ENCODE measurements around the gene LAMA2. TPM values are rescaled to one million over a fixed set of nuclear protein-coding genes. Genes with fewer than 3 reads are reported as not detected.

LAMA2 gene
- total RNA-seq, 1 experiment from 2014 or later = 0.02 TPM

GRCh38 chr6:129490521-129491255 lies 607.8 kb downstream of the LAMA2 start:
- H3K27me3 Mint-ChIP-seq (ENCODE audit: insufficient read depth, unreplicated experiment) = no peaks in the 10 kb centered on the region
- CTCF ChIA-PET = no interaction called here
- no peaks in the 10 kb centered on the region for H3K9me3 Mint-ChIP-seq (ENCODE audit: unreplicated experiment)
- Histone ChIP-seq H3K27me3 (replicated peaks; ENCODE audit: control insufficient read depth, insufficient read depth, low read length) (no peaks in the 10 kb centered on the region), H3K36me3 (ENCODE audit: control insufficient read depth, insufficient read depth, low read length) (no peaks in the 10 kb centered on the region), H3K4me3 (ENCODE audit: low read depth, low read length) (no peak overlapping the region), H3K9me3 (no peaks in the 10 kb centered on the region), H3K4me1 (peaks cover 35% of the 10 kb centered on the region)
- intact Hi-C loops (cut with micrococcal nuclease; ENCODE audit: unreplicated experiment) = loop anchor here (10.0 kb wide), 1 partner anchor 524 kb away; the partner anchor contains the start of gene L3MBTL3
- TF ChIP-seq CTCF (IDR thresholded peaks at IDR 0.05; ENCODE audit: insufficient read depth in 1 of 2, low read depth in 1 of 2, low read length in 1 of 2, severe bottlenecking in 1 of 2, unreplicated experiment in 1 of 2) = no peak
- no peak overlapping the region for H3K4me3 Mint-ChIP-seq (ENCODE audit: unreplicated experiment)
- H3K27ac Mint-ChIP-seq (ENCODE audit: unreplicated experiment) = no peak overlapping the region
- H3K4me1 Mint-ChIP-seq (ENCODE audit: low read depth, unreplicated experiment) = peaks cover 6% of the 10 kb centered on the region
- POLR2A ChIA-PET = no interaction called here
- no TSS peak for BruUV-seq (replicated peaks)
- no peak for DNase-seq
- no peaks in the 10 kb centered on the region for H3K36me3 Mint-ChIP-seq (ENCODE audit: insufficient read depth, unreplicated experiment)

- TF ChIP-seq CTCF (IDR thresholded peaks at IDR 0.05; ENCODE audit: insufficient read depth in 1 of 2, low read depth in 1 of 2, low read length in 1 of 2, severe bottlenecking in 1 of 2, unreplicated experiment in 1 of 2) = no peak
- no peak for DNase-seq
- Histone ChIP-seq H3K36me3 (ENCODE audit: control insufficient read depth, insufficient read depth, low read length) (no peaks in the 10 kb centered on the region), H3K4me3 (ENCODE audit: low read depth, low read length) (no peak overlapping the region), H3K4me1 (peaks cover 35% of the 10 kb centered on the region), H3K27me3 (replicated peaks; ENCODE audit: control insufficient read depth, insufficient read depth, low read length) (no peaks in the 10 kb centered on the region), H3K9me3 (no peaks in the 10 kb centered on the region)
- Mint-ChIP-seq H3K9me3 (ENCODE audit: unreplicated experiment) (no peaks in the 10 kb centered on the region), H3K36me3 (ENCODE audit: insufficient read depth, unreplicated experiment) (no peaks in the 10 kb centered on the region), H3K4me1 (ENCODE audit: low read depth, unreplicated experiment) (peaks cover 6% of the 10 kb centered on the region), H3K27me3 (ENCODE audit: insufficient read depth, unreplicated experiment) (no peaks in the 10 kb centered on the region), H3K4me3 (ENCODE audit: unreplicated experiment) (no peak overlapping the region), H3K27ac (ENCODE audit: unreplicated experiment) (no peak overlapping the region)
- ChIA-PET CTCF (no interaction called here), POLR2A (no interaction called here)
- BruUV-seq (replicated peaks) = no TSS peak
- intact Hi-C loops (cut with micrococcal nuclease; ENCODE audit: unreplicated experiment) = loop anchor here (10.0 kb wide), 1 partner anchor 523 kb away; the partner anchor contains the start of gene L3MBTL3
Measured at GRCh38 chr6:129491436-129491835, 608.5 kb downstream of the LAMA2 start.

GRCh38 chr6:129492260-129492659 lies 609.3 kb downstream of the LAMA2 start:
- no peak overlapping the region for H3K27ac Mint-ChIP-seq (ENCODE audit: unreplicated experiment)
- ChIA-PET POLR2A (no interaction called here), CTCF (no interaction called here)
- no peak for TF ChIP-seq CTCF (IDR thresholded peaks at IDR 0.05; ENCODE audit: insufficient read depth in 1 of 2, low read depth in 1 of 2, low read length in 1 of 2, severe bottlenecking in 1 of 2, unreplicated experiment in 1 of 2)
- no peaks in the 10 kb centered on the region for H3K36me3 Mint-ChIP-seq (ENCODE audit: insufficient read depth, unreplicated experiment)
- H3K9me3 ChIP-seq = no peaks in the 10 kb centered on the region
- H3K27me3 ChIP-seq (replicated peaks; ENCODE audit: control insufficient read depth, insufficient read depth, low read length) = no peaks in the 10 kb centered on the region
- no peaks in the 10 kb centered on the region for H3K36me3 ChIP-seq (ENCODE audit: control insufficient read depth, insufficient read depth, low read length)
- H3K4me3 Mint-ChIP-seq (ENCODE audit: unreplicated experiment) = no peak overlapping the region
- H3K9me3 Mint-ChIP-seq (ENCODE audit: unreplicated experiment) = no peaks in the 10 kb centered on the region
- intact Hi-C loops (cut with micrococcal nuclease; ENCODE audit: unreplicated experiment) = loop anchor here (10.0 kb wide), 1 partner anchor 523 kb away; the partner anchor contains the start of gene L3MBTL3
- DNase-seq = no peak
- H3K4me1 ChIP-seq = peaks cover 35% of the 10 kb centered on the region
- no TSS peak for BruUV-seq (replicated peaks)
- H3K4me3 ChIP-seq (ENCODE audit: low read depth, low read length) = no peak overlapping the region
- no peaks in the 10 kb centered on the region for H3K27me3 Mint-ChIP-seq (ENCODE audit: insufficient read depth, unreplicated experiment)
- peaks cover 6% of the 10 kb centered on the region for H3K4me1 Mint-ChIP-seq (ENCODE audit: low read depth, unreplicated experiment)
